Loucy (cell line): ENCODE data around the gene SLC9A4.

Source experiments
- CTCF ChIP-seq: fragments of 200-600 bp; sonication (generic); conservative IDR thresholded peaks from 2 replicates; pipeline ENCODE4 v1.5.1; 2014; ENCODE audit warnings: mild to moderate bottlenecking, antibody characterized with exemption, low read length
- EZH2phosphoT487 ChIP-seq: fragments of 200-600 bp; IDR thresholded peaks from 2 replicates; pipeline ENCODE4 v1.6.1; 2018; ENCODE audit warnings: antibody characterized with exemption, mild to moderate bottlenecking, moderate library complexity, borderline replicate concordance

- TF ChIP-seq CTCF, result no peak
- TF ChIP-seq EZH2phosphoT487, result no peak
These were observed 12.2 kb downstream of the SLC9A4 start for GRCh38 chr2:102485147-102485785.
